ENCODE results near the gene TPCN2.

- TF ChIP-seq ZFP3 (CRISPR knock-in tag; IDR thresholded peaks at IDR 0.05) (no peak), ZFP30 (CRISPR knock-in tag; IDR thresholded peaks at IDR 0.05) (no peak), ISL1 (CRISPR knock-in tag; IDR thresholded peaks at IDR 0.05) (no peak), TCF4 (CRISPR knock-in tag; IDR thresholded peaks at IDR 0.05; ENCODE audit: borderline replicate concordance) (no peak), ESRRG (CRISPR knock-in tag; IDR thresholded peaks at IDR 0.05) (no peak), ZNF70 (CRISPR knock-in tag; IDR thresholded peaks at IDR 0.05) (no peak), ARNTL (CRISPR knock-in tag; IDR thresholded peaks at IDR 0.05; ENCODE audit: borderline replicate concordance, low read depth) (no peak)
Observed at GRCh38 chr11:69145050-69145380, 96.3 kb downstream of the TPCN2 start.
